Activated CD8-positive, alpha-beta memory T cell treated with anti-CD3 and anti-CD28 coated beads, Interleukin-2, amount 50 U/mL, for 24 hours (primary cell): ENCODE results near the gene SVIP.

Experiments
- DNase-seq: peaks from one replicate; pipeline ENCODE4 v3.0.0-alpha.2; 2020; ENCODE audit errors: extremely low read depth

The SVIP gene

DNA sequence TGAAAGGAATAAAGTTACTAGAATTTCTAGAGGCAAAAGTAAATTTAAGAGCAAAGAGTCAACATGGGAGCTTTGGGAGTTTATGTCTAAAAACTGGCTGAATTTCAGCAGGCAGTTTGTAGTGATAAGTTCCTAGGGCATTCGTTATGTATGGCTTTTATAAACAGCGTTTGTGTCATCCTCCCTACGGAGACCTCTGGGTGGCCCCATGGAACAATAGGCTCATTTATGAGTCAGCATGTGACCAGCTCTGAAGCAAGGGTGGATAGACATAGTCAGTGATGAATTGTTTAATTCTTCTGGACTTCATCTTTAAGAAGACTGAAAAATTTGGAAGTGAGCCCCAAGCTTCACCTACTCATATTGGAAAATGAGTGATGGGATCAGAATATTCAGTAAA lies 37.1 kb downstream of the SVIP start:
- DNase-seq: no peak

DNA sequence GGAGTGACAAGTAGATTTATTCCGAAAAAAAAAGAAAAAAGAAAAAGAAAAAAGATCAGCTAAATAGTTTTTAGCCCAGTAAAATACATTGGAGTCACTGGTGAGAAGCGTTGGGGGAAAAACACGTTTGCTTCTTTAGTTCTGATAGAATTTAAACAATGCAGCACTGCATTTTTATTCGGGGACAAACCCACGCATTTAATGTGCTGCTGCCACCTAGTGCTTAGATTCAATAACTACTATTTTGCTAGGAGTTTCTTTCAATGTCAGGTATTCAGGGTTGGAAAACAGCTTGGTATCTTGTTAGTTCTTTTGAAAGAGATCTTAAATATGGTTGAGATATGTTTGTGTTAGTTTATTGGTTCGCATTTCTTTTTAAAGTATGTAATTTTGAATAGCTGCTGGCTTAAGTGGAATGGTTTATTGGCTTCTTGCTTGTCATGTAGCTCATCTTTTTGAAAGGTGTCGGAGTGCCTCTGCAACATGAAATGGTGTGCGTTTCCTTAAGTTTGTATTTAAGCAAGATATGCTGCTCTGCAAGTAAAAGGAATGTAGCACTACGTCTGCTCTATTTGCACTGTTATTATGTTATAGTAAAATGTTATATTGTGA lies 41.9 kb downstream of the SVIP start:
- no peak for DNase-seq

DNA sequence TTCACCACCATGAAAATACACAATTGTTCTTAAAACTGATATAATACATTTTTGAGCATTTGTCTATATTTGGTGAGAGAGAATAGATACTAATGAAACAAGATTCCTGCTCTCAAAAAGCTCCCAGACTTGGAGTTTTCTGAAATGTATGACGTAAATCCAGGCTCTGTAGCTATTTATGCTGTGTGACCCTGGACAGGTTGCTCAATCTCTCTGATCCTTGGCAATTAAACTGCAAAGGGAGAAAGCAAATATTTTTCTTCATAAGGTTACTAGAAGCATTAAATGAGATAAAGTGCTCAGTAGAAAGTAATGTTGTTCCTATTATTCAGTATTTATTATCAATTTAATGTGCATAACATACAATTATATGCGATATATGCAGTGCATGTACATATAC lies 42.5 kb downstream of the SVIP start:
- DNase-seq: no peak

DNA sequence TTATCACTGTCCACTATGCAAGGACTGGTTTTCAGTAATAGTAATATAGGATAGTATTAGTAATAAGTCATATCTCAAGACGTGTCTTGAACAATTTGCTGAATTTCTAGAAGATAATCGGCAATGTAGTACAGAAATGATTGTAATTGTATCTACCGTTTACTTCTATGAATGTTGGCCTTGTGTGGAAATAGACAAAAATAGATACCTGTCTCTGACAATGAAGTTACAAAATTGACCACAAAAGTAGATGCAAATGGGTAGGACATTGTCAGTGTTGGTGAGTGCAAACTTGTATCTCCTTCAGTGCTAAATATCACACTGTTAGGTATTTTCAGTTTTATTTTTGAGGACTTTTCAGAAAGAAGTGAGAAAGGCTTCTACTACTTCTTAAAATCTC lies 43.1 kb downstream of the SVIP start:
- no peak for DNase-seq

DNA sequence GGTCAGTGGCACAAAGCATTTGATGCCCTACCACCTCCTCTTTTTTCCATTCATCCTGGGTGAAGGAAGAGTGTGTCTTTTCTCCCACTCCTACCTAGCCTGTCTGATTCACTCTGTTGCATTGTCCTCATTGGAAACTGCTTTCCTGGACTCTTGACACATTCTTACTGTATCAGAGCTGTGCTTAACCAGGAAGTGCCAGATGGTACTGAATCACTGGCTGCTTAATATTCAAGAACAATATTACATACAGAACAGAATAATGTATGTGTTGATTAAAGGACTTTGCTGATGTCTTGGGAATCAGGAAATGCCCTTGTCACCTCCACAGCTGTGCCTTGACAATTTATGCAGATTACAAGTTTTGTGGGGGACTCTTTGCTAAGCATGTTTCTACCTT lies 44.4 kb downstream of the SVIP start:
- no peak for DNase-seq

DNA sequence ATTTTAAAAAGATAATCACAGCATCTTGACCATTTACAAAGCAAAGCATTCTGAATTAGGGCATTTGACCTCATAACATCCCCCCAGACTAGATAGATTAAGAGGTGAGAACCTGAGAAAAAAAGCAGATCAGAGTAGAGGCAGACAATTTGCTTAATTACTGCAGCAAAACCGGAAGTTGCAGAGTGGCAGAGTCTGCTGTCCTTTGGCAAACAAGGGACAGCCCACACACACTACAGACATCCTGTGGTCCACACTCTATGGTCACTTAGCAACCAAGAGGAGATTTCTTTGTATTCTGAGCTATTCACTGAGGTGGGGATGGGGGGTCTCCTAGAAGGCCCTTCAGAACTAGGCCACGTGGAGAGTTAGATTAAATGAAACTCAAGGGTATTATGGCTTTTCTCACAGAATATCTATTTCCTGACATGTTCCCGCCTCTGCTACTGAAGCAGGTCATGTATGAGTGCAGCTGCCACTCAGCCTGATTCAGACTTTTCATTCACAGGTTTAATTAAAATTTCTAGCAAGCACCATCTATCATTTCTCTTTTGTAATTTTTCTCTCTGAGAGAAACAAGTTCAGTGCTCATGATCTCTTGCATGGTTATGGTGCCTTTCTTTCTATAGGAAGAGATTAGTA lies 48.5 kb downstream of the SVIP start:
- DNase-seq: no peak

DNA sequence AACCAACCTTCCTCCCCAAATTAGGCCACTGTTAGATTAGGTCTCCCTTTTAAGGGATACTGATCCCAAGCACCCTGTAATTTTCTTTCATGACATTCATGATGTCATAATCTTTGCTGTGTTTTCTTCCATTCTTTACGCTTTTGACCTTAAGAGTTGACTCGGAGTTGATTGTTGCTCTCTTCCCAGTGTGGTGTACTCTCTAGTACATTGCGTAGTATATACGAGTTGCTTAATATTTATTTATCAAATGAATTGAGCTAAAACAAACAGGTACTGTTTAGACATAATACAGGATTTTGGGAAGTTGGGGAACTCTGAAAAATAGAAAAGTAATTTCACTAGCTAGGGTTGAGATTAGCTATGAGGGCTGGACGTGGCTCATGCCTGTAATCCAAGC lies 49.8 kb downstream of the SVIP start:
- DNase-seq: no peak

DNA sequence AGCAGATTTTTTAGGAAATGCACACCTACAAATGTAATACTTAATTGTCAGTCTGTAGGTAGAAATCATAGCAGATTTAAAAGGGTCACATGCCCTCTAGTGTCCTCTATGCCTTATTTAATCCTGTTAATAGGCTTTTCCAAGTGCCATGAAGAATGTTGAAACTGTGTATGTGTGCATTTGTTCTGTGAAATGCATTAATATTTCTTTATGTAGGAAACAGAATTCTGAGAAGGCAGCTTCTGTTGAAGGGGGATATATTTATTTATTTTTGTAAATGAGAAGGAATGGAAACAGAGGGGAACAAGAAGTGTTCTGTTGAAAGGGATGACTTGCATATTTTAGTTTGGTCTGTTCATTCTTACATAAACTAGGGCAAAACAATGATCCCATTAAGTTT lies 51.0 kb downstream of the SVIP start:
- no peak for DNase-seq

DNA sequence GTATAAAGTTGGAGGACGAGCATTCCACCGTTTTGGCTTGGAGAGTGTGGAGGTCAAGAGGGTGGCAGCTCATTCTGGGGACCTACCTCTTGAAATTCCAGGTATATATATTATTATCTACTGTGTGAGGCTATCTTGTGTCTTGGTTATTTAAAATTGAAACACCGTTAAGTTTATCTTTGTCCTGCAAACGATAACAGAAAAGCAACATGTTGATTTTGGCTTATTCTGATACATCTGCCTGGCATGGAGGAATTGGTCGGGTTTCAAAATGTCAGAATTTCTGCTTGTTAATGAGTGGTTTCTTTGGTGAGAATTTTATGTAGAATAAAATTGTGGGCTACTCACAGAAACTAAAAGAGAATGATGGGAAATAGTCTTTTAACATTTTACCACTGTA lies 54.4 kb downstream of the SVIP start:
- no peak for DNase-seq

DNA sequence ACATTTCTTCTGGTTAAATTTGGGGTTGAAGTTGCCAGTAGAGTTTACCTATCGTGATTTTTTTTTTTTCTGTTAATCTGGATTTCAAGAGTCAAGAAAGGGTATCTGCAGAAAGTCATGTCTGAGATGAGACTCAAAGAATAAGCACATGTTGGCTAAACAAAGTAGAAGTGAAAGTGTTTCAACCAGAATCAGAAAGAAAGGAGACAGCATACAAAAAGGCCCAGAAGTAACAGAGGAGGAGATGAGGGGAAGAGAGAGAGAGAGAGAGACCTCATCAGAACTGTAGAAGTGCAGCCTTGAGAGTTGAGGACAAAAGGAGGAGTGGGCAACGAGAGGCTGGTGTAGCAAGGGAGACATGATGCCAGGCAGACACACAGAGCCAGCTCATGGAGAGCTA lies 54.9 kb downstream of the SVIP start:
- DNase-seq: no peak

DNA sequence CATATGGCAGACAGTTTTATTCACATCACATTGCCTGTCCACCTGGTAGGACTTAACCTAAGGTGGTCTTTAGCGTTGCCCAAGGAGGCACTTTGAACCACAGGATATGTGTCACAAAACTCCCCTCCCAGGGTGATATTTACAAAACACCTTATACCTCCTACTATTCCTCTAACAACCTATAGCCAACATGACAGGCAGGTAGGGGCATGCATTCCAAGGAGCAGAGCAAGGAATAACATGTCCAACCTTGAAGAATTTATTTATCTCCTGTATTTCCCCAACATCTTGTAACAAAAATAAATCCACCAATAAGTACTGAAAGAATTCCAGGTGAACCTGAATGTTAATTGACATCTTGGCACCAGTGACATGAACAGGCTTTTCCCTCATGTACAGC lies 60.5 kb downstream of the SVIP start:
- DNase-seq: no peak
